IMR-90 (cell line): ENCODE results near the gene KCNMA1. TPM values are rescaled to one million over a fixed set of nuclear protein-coding genes. Genes with fewer than 3 reads are reported as not detected.

Experiments used
- ATAC-seq: fragments of 200-7000 bp; cut with Tn5 transposase; 2 replicates; pipeline ENCODE4 v1.9.1; 2020; ENCODE audit warnings: low read depth, mild to moderate bottlenecking, moderate library complexity
- BruUV-seq: library from RNA; stranded (reverse); fragments of 400-500 nt; replicated peaks from 2 replicates; lab custom pipeline; 2021; lab: Mats Ljungman, UMichigan
- CTCF ChIA-PET: fragments of 300-600 bp; formaldehyde crosslinking; extraction: SDS; loops from one replicate; lab custom pipeline; 2021; ENCODE audit warnings: antibody characterized with exemption; lab: Yijun Ruan, JAX
- POLR2A ChIA-PET: fragments of 300-600 bp; sonication (Branson Sonifier 250); formaldehyde crosslinking; loops from one replicate; lab custom pipeline; 2022; ENCODE audit warnings: antibody characterized with exemption; ENCODE audit not compliant: unreplicated experiment; lab: Charles Lee
- DNase-seq: peaks from one replicate; pipeline ENCODE4 v3.0.0; 2013
- H2AFZ ChIP-seq: replicated peaks from 2 replicates; pipeline ENCODE3; 2013; ENCODE audit warnings: low read length, mild to moderate bottlenecking; ENCODE audit not compliant: poor library complexity
- H2AK5ac ChIP-seq: 2 replicates; pipeline ENCODE4 v1.6.1; 2013; ENCODE audit warnings: low read depth, low read length, inconsistent platforms
- H2AK9ac ChIP-seq: replicated peaks from 2 replicates; pipeline ENCODE3; 2013; ENCODE audit warnings: mild to moderate bottlenecking, low read depth, low read length, moderate library complexity; ENCODE audit not compliant: poor library complexity
- H2BK120ac ChIP-seq: 2 replicates; pipeline ENCODE4 v1.6.1; 2013; ENCODE audit warnings: low read depth, low read length, inconsistent platforms
- H2BK15ac ChIP-seq: 3 replicates; pipeline ENCODE4 v1.6.1; 2013; ENCODE audit warnings: low read depth, low read length, inconsistent platforms
- H2BK20ac ChIP-seq: 2 replicates; pipeline ENCODE4 v1.6.1; 2013; ENCODE audit warnings: low read depth, mild to moderate bottlenecking, inconsistent platforms, low read length, moderate library complexity
- H2BK5ac ChIP-seq: 2 replicates; pipeline ENCODE4 v1.6.1; 2013; ENCODE audit warnings: mild to moderate bottlenecking, low read depth, low read length, inconsistent platforms; ENCODE audit not compliant: poor library complexity, severe bottlenecking
- H3K14ac ChIP-seq: replicated peaks from 2 replicates; pipeline ENCODE4 v1.6.1; 2013; ENCODE audit warnings: low read depth, low read length, inconsistent platforms
- H3K18ac ChIP-seq: 2 replicates; pipeline ENCODE4 v1.6.1; 2013; ENCODE audit warnings: low read depth, low read length, control low read depth
- H3K23ac ChIP-seq: 2 replicates; pipeline ENCODE4 v1.6.1; 2013; ENCODE audit warnings: low read depth, low read length, inconsistent platforms
- H3K27ac ChIP-seq: 2 replicates; pipeline ENCODE4 v1.5.1; 2013; ENCODE audit warnings: mild to moderate bottlenecking, control low read depth, low read length; ENCODE audit not compliant: insufficient read depth
- H3K27me3 ChIP-seq: 2 replicates; pipeline ENCODE4 v1.6.1; 2013; ENCODE audit warnings: low read length; ENCODE audit not compliant: control insufficient read depth, insufficient read depth
- H3K36me3 ChIP-seq: 2 replicates; pipeline ENCODE4 v1.6.1; 2013; ENCODE audit warnings: low read length, mixed read lengths; ENCODE audit not compliant: control insufficient read depth, insufficient read depth
- H3K4ac ChIP-seq: 2 replicates; pipeline ENCODE4 v1.6.1; 2013; ENCODE audit warnings: low read depth, low read length, inconsistent platforms
- H3K4me1 ChIP-seq: 2 replicates; pipeline ENCODE4 v1.6.1; 2013; ENCODE audit warnings: low read length, mixed read lengths; ENCODE audit not compliant: control insufficient read depth, insufficient read depth
- H3K4me2 ChIP-seq: 2 replicates; pipeline ENCODE4 v1.6.1; 2013; ENCODE audit warnings: low read depth, mild to moderate bottlenecking, control low read depth, low read length, moderate library complexity
- H3K4me3 ChIP-seq: 2 replicates; pipeline ENCODE4 v1.5.1; 2013; ENCODE audit warnings: low read depth, mild to moderate bottlenecking, control low read depth, low read length, moderate library complexity; ENCODE audit not compliant: insufficient read depth
- H3K56ac ChIP-seq: 2 replicates; pipeline ENCODE4 v1.6.1; 2013; ENCODE audit warnings: low read length, inconsistent platforms; ENCODE audit not compliant: insufficient read depth; ENCODE audit errors: extremely low read depth
- H3K79me1 ChIP-seq, 2 experiments: 2 replicates each; pipeline ENCODE4 v1.6.1; 2013; ENCODE audit warnings: low read length in 2 of 2, inconsistent platforms in 1 of 2, low read depth in 1 of 2
- H3K9ac ChIP-seq: 2 replicates; pipeline ENCODE4 v1.6.1; 2013; ENCODE audit warnings: low read depth, low read length, control low read depth
- H3K9me1 ChIP-seq: 2 replicates; pipeline ENCODE4 v1.6.1; 2013; ENCODE audit warnings: low read length, inconsistent platforms; ENCODE audit not compliant: insufficient read depth
- H3K9me3 ChIP-seq: 2 replicates; pipeline ENCODE4 v1.6.1; 2013; ENCODE audit warnings: low read length; ENCODE audit not compliant: control insufficient read depth, insufficient read depth
- H4K20me1 ChIP-seq: 2 replicates; pipeline ENCODE4 v1.6.1; 2013; ENCODE audit warnings: low read length, inconsistent platforms; ENCODE audit not compliant: insufficient read depth
- H4K5ac ChIP-seq: 2 replicates; pipeline ENCODE4 v1.6.1; 2013; ENCODE audit warnings: mild to moderate bottlenecking, low read depth, low read length, control low read depth
- H4K8ac ChIP-seq, 2 experiments: 2 replicates each; pipeline ENCODE4 v1.6.1; 2013; ENCODE audit warnings: low read depth in 2 of 2, low read length in 2 of 2, control low read depth in 1 of 2, inconsistent platforms in 1 of 2
- H4K91ac ChIP-seq: 2 replicates; pipeline ENCODE4 v1.6.1; 2013; ENCODE audit warnings: low read depth, low read length, inconsistent platforms; ENCODE audit not compliant: insufficient read depth
- MAZ ChIP-seq: IDR thresholded peaks from 2 replicates; pipeline ENCODE4 v1.6.1; 2012; ENCODE audit warnings: low read depth, mild to moderate bottlenecking, low read length, improper control_type of control experiment, moderate library complexity, borderline replicate concordance
- WGBS, 2 experiments: methylation state at CpG; one replicate each; pipeline versions ENCODE4 v1.1.5 to v1.1.7; 2013; ENCODE audit warnings: missing lambda C conversion rate in 2 of 2; ENCODE audit not compliant: insufficient read length in 1 of 2; ENCODE audit errors: extremely low coverage in 2 of 2; 5-methylcytosine and 5-hydroxymethylcytosine counted together
- dilution Hi-C: fragments of 300-500 bp; cut with HindIII; formaldehyde crosslinking; loops from one replicate; pipeline ENCODE4 v1.14.3; 2018; ENCODE audit warnings: low sequenced_read_pairs; ENCODE audit not compliant: unreplicated experiment
- in situ Hi-C: fragments of 300-500 bp; cut with MboI; formaldehyde crosslinking; loops from 3 replicates; pipeline ENCODE4 v1.14.3; 2019; ENCODE audit warnings: low sequenced_read_pairs, inconsistent platforms, mixed read lengths
- intact Hi-C: fragments of 100-400 bp; cut with micrococcal nuclease; formaldehyde crosslinking; loops from 2 replicates; pipeline ENCODE4 v1.10.0; 2022
- polyA plus RNA-seq, 3 experiments: library from polyadenylated mRNA; depleted of rRNA; stranded (reverse); fragments of >200 nt; gene quantifications; 2 replicates each; pipeline ENCODE4 v1.2.3, GENCODE V29; 2012; ENCODE audit warnings: low replicate concordance in 1 of 3
- total RNA-seq: library from RNA; depleted of rRNA; stranded (reverse); fragments of >200 nt; gene quantifications from 2 replicates; pipeline ENCODE4 v1.2.3, GENCODE V29; 2012

Gene KCNMA1
- total and polyA plus RNA-seq, 2 of the 4 experiments (the other 2 are of a cell fraction) = 25.6 to 29.6 TPM

DNA sequence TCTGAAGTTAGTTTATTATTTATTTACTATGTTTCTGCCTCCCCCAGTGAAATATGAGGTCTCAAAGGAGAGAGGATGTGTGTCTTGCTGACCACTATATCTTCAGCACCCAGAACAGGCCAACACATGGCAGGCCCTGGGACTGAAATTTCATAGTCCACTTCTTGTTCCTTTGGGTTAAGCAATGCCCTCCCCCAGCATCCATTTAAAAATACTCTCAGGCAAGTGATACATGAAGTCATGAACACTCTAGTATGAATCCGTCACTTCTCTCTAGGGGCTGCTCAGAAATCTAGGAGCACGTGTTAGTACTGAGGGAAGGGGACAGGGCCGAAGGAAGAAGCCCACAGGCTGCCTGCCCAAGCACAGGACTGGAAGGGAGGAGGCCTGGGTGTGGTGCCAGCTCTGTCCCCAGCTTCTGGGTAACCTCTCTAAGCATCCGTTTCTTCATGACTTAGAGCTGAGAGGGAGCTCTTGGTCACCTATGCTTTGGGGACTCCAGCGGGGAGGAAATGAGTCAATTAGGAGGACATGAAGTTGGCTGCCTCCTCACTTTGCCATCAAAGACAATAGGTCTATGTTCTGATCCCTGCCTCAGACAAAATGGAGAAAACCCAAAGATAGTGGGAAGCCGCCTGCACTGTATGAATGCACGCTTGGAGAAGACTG lies 119.2 kb downstream of the KCNMA1 start:
- H3K4me2 ChIP-seq = no peak overlapping the region
- peaks cover 10% of the 10 kb centered on the region for H3K4me1 ChIP-seq
- DNase-seq (no peak), ATAC-seq (no peak)
- dilution Hi-C loops = no loop called here
- no peak overlapping the region for H3K4me3 ChIP-seq
- no TSS peak for BruUV-seq
- H2BK5ac ChIP-seq = no peak overlapping the region
- H4K5ac ChIP-seq = no peak overlapping the region
- intact Hi-C loops = no loop called here
- H3K9me3 ChIP-seq = no peaks in the 10 kb centered on the region
- H2BK120ac ChIP-seq = peak overlapping the region; percentile 33; the same call in 1 of the 2 replicates
- CTCF ChIA-PET = interaction anchor here (1.2 kb wide), 1 partner anchor 68 kb away, joined by 3 read pairs; no protein-coding TSS in a partner anchor
- no peak overlapping the region for H4K8ac ChIP-seq
- H3K56ac ChIP-seq = no peak overlapping the region
- H3K4ac ChIP-seq = peak overlapping the region; percentile 31; the same call in 1 of the 2 replicates
- no peak overlapping the region for H2BK20ac ChIP-seq
- H3K14ac ChIP-seq = 0 out of 2 replicates have a peak overlapping the region, but pooled peaks have one; percentile 23
- no peak for TF ChIP-seq MAZ
- no peaks in the 10 kb centered on the region for H4K20me1 ChIP-seq
- WGBS, 2 experiments = no CpG with 5 or more reads among the region's 7 CpGs
- no peak overlapping the region for H2AK9ac ChIP-seq
- H3K27me3 ChIP-seq = no peaks in the 10 kb centered on the region
- no peak overlapping the region for H4K91ac ChIP-seq
- no peak overlapping the region for H3K18ac ChIP-seq
- no peak overlapping the region for H3K9ac ChIP-seq
- H3K9me1 ChIP-seq = peaks cover 14% of the 10 kb centered on the region
- H3K36me3 ChIP-seq = no peaks in the 10 kb centered on the region
- no peak overlapping the region for H3K27ac ChIP-seq
- H2BK15ac ChIP-seq = no peak overlapping the region
- peaks cover 0 to 11% of the 10 kb centered on the region in 2 experiments; a peak in 1 of 4 replicates for H3K79me1 ChIP-seq
- H2AFZ ChIP-seq = peak overlapping the region; percentile 37
- POLR2A ChIA-PET = no interaction called here
- peak overlapping the region; percentile 12; the same call in 1 of the 2 replicates for H2AK5ac ChIP-seq
- H3K23ac ChIP-seq = no peak overlapping the region
- in situ Hi-C loops = no loop called here
